ENCODE measurements around the gene AIPL1. TPM values are rescaled to one million over a fixed set of nuclear protein-coding genes. Genes with fewer than 3 reads are reported as not detected.
A peak's percentile ranks its signal among the peaks of the same experiment; 100 is the strongest.

The AIPL1 gene
- total RNA-seq, 1 donor from 2014 or later: 0.76 TPM

- Mint-ChIP-seq H3K4me1 (ENCODE audit: low read depth, unreplicated experiment) (peaks cover 36% of the 10 kb centered on the region), H3K9me3 (ENCODE audit: unreplicated experiment) (peaks cover 4% of the 10 kb centered on the region), H3K27ac (ENCODE audit: unreplicated experiment) (no peak overlapping the region), H3K36me3 (ENCODE audit: unreplicated experiment) (peaks cover 4% of the 10 kb centered on the region), H3K27me3 (ENCODE audit: unreplicated experiment) (peaks cover 7% of the 10 kb centered on the region), H3K4me3 (ENCODE audit: unreplicated experiment) (no peak overlapping the region)
- TF ChIP-seq, protein P1, sequence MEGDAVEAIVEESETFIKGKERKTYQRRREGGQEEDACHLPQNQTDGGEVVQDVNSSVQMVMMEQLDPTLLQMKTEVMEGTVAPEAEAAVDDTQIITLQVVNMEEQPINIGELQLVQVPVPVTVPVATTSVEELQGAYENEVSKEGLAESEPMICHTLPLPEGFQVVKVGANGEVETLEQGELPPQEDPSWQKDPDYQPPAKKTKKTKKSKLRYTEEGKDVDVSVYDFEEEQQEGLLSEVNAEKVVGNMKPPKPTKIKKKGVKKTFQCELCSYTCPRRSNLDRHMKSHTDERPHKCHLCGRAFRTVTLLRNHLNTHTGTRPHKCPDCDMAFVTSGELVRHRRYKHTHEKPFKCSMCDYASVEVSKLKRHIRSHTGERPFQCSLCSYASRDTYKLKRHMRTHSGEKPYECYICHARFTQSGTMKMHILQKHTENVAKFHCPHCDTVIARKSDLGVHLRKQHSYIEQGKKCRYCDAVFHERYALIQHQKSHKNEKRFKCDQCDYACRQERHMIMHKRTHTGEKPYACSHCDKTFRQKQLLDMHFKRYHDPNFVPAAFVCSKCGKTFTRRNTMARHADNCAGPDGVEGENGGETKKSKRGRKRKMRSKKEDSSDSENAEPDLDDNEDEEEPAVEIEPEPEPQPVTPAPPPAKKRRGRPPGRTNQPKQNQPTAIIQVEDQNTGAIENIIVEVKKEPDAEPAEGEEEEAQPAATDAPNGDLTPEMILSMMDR (IDR thresholded peaks at IDR 0.05; ENCODE audit: partially characterized antibody, unreplicated experiment): no peak
- DNase-seq: peak; percentile 57
Observed at GRCh38 chr17:6455321-6455705, 20.4 kb upstream of the AIPL1 start.

DNA sequence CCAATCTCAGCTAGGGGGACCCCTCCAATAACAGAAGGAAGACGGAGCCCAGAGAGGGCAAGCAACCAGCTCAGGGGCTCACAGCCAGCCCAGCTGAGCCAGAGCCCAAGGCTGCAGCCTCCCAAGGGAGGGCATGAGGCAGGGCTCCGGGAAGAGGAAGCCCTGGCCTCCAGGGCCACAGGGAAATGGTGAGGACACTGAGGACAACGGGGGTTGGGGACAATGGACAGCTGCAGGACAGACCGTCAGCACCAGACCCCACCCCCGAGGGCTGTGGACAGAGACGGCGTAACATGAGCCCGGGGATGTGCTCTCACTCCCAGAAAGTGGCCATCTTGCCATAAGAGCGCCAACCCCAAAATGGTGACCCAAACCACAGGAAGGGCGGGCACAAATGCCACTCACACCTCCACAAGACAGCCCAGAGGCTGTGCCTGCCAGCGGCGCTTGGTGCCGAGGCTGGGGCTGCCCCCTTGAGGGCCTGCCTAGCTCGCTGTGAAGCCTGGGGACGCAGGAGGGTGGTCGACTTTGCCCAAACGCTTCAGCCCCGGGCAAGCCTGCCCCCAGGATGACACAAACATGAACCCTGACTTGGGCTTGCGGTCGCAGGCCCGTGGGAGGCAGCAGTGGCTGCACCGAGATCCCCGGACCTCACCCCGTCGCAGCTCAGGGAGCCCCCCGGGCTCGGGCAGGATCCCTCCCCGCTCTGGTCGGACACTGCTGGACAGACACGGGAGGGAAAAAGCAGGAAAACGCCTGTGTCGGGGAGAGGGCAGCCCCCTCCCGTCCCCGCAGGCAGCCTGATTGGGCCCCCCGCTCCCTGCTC, 19.8 kb upstream of the AIPL1 start:
- H3K4me3 Mint-ChIP-seq (ENCODE audit: unreplicated experiment): peak overlapping the region; percentile 54
- no peak overlapping the region for H3K27ac Mint-ChIP-seq (ENCODE audit: unreplicated experiment)
- H3K9me3 Mint-ChIP-seq (ENCODE audit: unreplicated experiment): peaks cover 2% of the 10 kb centered on the region
- H3K27me3 Mint-ChIP-seq (ENCODE audit: unreplicated experiment): peaks cover 6% of the 10 kb centered on the region
- no peaks in the 10 kb centered on the region for H3K36me3 Mint-ChIP-seq (ENCODE audit: unreplicated experiment)
- DNase-seq: no peak
- peaks cover 43% of the 10 kb centered on the region for H3K4me1 Mint-ChIP-seq (ENCODE audit: low read depth, unreplicated experiment)
- TF ChIP-seq, protein P1 (IDR thresholded peaks at IDR 0.05; ENCODE audit: partially characterized antibody, unreplicated experiment): no peak

GRCh38 chr17:6453279-6454024, 18.5 kb upstream of the AIPL1 start:
- Mint-ChIP-seq H3K27me3 (ENCODE audit: unreplicated experiment) (peaks cover 6% of the 10 kb centered on the region), H3K4me1 (ENCODE audit: low read depth, unreplicated experiment) (peaks cover 44% of the 10 kb centered on the region), H3K27ac (ENCODE audit: unreplicated experiment) (peak overlapping the region; percentile 24), H3K9me3 (ENCODE audit: unreplicated experiment) (peaks cover 2% of the 10 kb centered on the region), H3K4me3 (ENCODE audit: unreplicated experiment) (peak overlapping the region; percentile 38), H3K36me3 (ENCODE audit: unreplicated experiment) (no peaks in the 10 kb centered on the region)
- no peak for DNase-seq
- TF ChIP-seq, protein P1 (IDR thresholded peaks at IDR 0.05; ENCODE audit: partially characterized antibody, unreplicated experiment): no peak

DNA sequence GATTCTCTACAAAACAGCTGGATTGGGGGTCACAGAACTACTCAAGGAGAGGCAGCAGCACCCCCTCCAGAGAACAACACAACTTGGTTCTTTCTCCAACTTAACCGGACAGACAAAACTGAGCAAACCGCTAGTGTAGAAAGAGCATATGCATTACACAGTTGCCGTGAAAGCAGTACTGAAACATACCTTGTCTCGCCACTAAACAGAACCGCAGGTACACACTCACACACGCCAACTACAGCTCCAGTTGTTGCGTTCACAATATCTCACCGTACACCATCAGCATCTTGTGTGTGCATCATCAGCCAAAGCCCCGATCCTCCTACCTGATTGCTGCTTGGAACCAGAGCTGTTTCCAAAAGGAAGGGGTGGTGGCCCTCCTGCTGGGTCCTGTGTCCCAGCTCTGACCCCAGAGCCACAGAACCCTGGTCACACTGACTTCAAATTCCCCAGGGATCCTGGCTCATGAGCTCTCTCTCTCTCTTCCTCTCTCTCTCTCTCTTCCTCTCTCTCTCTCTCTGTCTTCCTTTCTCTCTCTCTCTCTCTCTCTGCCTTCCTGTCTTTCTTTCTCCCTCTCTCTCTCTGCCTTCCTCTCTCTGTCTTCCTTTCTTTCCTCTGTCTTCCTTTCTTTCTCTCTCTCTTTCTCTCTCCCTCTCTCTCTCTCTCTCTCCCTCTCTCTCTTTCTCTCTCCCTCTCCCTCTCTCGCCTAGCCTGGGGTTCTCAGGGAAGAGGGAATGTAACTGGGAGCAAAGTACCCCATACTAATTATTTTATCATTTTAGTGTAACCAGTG, 17.7 kb upstream of the AIPL1 start:
- no peak for DNase-seq
- TF ChIP-seq, protein P1 (IDR thresholded peaks at IDR 0.05; ENCODE audit: partially characterized antibody, unreplicated experiment): no peak
- Mint-ChIP-seq H3K4me3 (ENCODE audit: unreplicated experiment) (peak overlapping the region; percentile 70), H3K36me3 (ENCODE audit: unreplicated experiment) (no peaks in the 10 kb centered on the region), H3K27me3 (ENCODE audit: unreplicated experiment) (peaks cover 6% of the 10 kb centered on the region), H3K27ac (ENCODE audit: unreplicated experiment) (peak overlapping the region; percentile 48), H3K9me3 (ENCODE audit: unreplicated experiment) (peaks cover 5% of the 10 kb centered on the region), H3K4me1 (ENCODE audit: low read depth, unreplicated experiment) (peaks cover 44% of the 10 kb centered on the region)
